IPS-18c (cell line): ENCODE data around the gene MICB.
A peak's percentile ranks its signal among the peaks of the same experiment; 100 is the strongest.
"Not testable (repeated sequence)": the region's sequence is repeated elsewhere in the genome, so short reads cannot be mapped to it uniquely, and the experiment has no call there.

ENCODE experiments used
- H3K4me3 ChIP-seq: 2 replicates; pipeline ENCODE4 v1.7.0; 2013; ENCODE audit warnings: low read depth, mild to moderate bottlenecking, low read length, moderate library complexity; ENCODE audit not compliant: insufficient read depth
- H3K9me3 ChIP-seq: one replicate; pipeline ENCODE4 v1.6.1; 2013; ENCODE audit warnings: mild to moderate bottlenecking, low read length, moderate library complexity; ENCODE audit not compliant: control insufficient read depth, insufficient read depth

The MICB gene

GRCh38 chr6:31545291-31545690 lies 47.3 kb downstream of the MICB start:
- no peaks in the 10 kb centered on the region for H3K9me3 ChIP-seq
- no peak overlapping the region for H3K4me3 ChIP-seq

GRCh38 chr6:31546339-31546957 lies 48.5 kb downstream of the MICB start, which contains the start of gene ATP6V1G2:
ATP6V1G2 (minus strand) TSS chr6:31546608; CDS start chr6:31546559, 49 bp downstream.
- H3K4me3 ChIP-seq = peak within 1 kb of the TSS; percentile 55
- H3K9me3 ChIP-seq = no peaks in the 10 kb centered on the region

GRCh38 chr6:31546958-31547726 lies 49.2 kb downstream of the MICB start, which contains the start of gene NFKBIL1:
NFKBIL1 (plus strand) TSS chr6:31547608; CDS start chr6:31547695, 87 bp downstream.
- Histone ChIP-seq H3K9me3 (no peaks in the 10 kb centered on the region), H3K4me3 (peak within 1 kb of the TSS; percentile 55)

GRCh38 chr6:31547727-31548543 lies 50.0 kb downstream of the MICB start:
- H3K9me3 ChIP-seq = no peaks in the 10 kb centered on the region

GRCh38 chr6:31548544-31548873 lies 50.6 kb downstream of the MICB start:
- Histone ChIP-seq H3K9me3 (no peaks in the 10 kb centered on the region), H3K4me3 (no peak overlapping the region)

More at GRCh38 chr6:31547727-31548543, 50.0 kb downstream of the MICB start:
- peak overlapping the region; percentile 44 for H3K4me3 ChIP-seq

- not testable (repeated sequence) for H3K9me3 ChIP-seq, H3K4me3 ChIP-seq
Measured at GRCh38 chr6:31551371-31551770, 53.4 kb downstream of the MICB start.

- Histone ChIP-seq H3K9me3 (no peaks in the 10 kb centered on the region), H3K4me3 (no peak overlapping the region)
Measured at GRCh38 chr6:31556307-31556706, 58.4 kb downstream of the MICB start.

- H3K9me3 ChIP-seq = no peaks in the 10 kb centered on the region
- H3K4me3 ChIP-seq = no peak overlapping the region
Measured at GRCh38 chr6:31557443-31558317, 59.7 kb downstream of the MICB start.

GRCh38 chr6:31558318-31558625 lies 60.3 kb downstream of the MICB start:
- H3K9me3 ChIP-seq = no peaks in the 10 kb centered on the region
- no peak overlapping the region for H3K4me3 ChIP-seq

GRCh38 chr6:31558631-31559500 lies 60.9 kb downstream of the MICB start:
- H3K9me3 ChIP-seq = no peaks in the 10 kb centered on the region
- no peak overlapping the region for H3K4me3 ChIP-seq

GRCh38 chr6:31559606-31559957 lies 61.6 kb downstream of the MICB start:
- Histone ChIP-seq H3K9me3 (no peaks in the 10 kb centered on the region), H3K4me3 (no peak overlapping the region)

- Histone ChIP-seq H3K9me3 (no peaks in the 10 kb centered on the region), H3K4me3 (no peak overlapping the region)
Measured at GRCh38 chr6:31559958-31560696, 62.2 kb downstream of the MICB start.

- H3K4me3 ChIP-seq = no peak overlapping the region
Measured at GRCh38 chr6:31560697-31561058, 62.7 kb downstream of the MICB start.

More at GRCh38 chr6:31560697-31561058, 62.7 kb downstream of the MICB start:
- H3K9me3 ChIP-seq = no peaks in the 10 kb centered on the region
